Astrocyte of the spinal cord (primary cell): Measurements from ENCODE around the gene FKBP15.
"Not testable (repeated sequence)": the region's sequence is repeated elsewhere in the genome, so short reads cannot be mapped to it uniquely, and the experiment has no call there.

Experiments
- DNase-seq: peaks from one replicate; pipeline ENCODE4 v3.0.0; 2011; ENCODE audit warnings: low read depth, low spot score
- H3K4me3 ChIP-seq: 2 replicates; pipeline ENCODE4 v1.5.1; 2011; ENCODE audit warnings: low read depth, mild to moderate bottlenecking, low read length, moderate library complexity
- in situ Hi-C: cut with HindIII; loops from 2 replicates; pipeline ENCODE4 v1.10.0; 2017; ENCODE audit warnings: low sequenced_read_pairs
- TF ChIP-seq, protein P1 (sequence below): IDR thresholded peaks from 2 replicates; pipeline ENCODE4 v1.5.1; 2012; ENCODE audit warnings: low read depth, mild to moderate bottlenecking, low read length, inconsistent platforms

The FKBP15 gene

GRCh38 chr9:113261917-113262671 lies 41.0 kb upstream of the FKBP15 start:
- in situ Hi-C loops, result no loop called here
- DNase-seq, result peak; percentile 3
- TF ChIP-seq, protein P1, sequence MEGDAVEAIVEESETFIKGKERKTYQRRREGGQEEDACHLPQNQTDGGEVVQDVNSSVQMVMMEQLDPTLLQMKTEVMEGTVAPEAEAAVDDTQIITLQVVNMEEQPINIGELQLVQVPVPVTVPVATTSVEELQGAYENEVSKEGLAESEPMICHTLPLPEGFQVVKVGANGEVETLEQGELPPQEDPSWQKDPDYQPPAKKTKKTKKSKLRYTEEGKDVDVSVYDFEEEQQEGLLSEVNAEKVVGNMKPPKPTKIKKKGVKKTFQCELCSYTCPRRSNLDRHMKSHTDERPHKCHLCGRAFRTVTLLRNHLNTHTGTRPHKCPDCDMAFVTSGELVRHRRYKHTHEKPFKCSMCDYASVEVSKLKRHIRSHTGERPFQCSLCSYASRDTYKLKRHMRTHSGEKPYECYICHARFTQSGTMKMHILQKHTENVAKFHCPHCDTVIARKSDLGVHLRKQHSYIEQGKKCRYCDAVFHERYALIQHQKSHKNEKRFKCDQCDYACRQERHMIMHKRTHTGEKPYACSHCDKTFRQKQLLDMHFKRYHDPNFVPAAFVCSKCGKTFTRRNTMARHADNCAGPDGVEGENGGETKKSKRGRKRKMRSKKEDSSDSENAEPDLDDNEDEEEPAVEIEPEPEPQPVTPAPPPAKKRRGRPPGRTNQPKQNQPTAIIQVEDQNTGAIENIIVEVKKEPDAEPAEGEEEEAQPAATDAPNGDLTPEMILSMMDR, result no peak
- H3K4me3 ChIP-seq, result no peak overlapping the region

DNA sequence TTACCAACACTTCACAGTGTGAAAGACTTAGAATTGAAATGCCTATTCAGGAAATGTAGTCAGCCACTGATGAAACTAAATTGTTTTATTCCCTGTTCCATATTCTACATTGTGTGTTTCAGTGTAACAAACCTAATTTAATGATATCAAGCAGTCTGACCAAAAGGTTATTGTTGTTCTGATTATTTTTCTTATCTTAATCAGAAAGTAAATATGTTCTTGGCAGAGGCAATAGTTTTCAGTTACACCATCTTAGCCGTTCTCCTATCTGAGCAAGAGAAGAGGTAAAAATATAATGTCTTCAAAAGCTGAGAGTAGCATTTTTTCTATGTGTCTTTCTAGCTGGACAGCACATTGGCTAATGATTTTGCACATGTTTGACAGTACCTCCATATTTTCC lies 37.2 kb upstream of the FKBP15 start:
- TF ChIP-seq, protein P1, result no peak
- no peak overlapping the region for H3K4me3 ChIP-seq
- DNase-seq, result no peak
- in situ Hi-C loops, result no loop called here

DNA sequence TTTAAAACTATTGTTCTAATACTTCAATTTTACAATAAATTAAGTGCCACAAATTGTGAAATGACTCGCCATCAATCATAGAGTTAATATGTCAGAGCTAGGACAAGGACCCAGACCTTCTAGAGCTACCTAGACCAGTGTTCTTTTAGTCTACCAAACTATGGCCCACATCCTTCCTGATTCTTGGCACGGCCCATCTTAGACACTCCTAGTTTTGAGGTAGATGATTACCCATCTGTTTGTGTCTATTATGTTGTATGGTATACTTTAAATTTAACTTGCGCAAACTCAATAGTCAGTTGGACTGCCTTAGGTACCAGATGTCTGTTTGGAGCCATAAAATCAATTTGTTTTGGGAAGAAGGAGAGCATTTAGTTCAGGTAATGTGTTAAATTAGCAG lies 36.8 kb upstream of the FKBP15 start:
- no peak overlapping the region for H3K4me3 ChIP-seq
- TF ChIP-seq, protein P1, result no peak
- in situ Hi-C loops, result no loop called here
- DNase-seq, result no peak

- in situ Hi-C loops, result no loop called here
Observed at GRCh38 chr9:113255438-113255837, 34.4 kb upstream of the FKBP15 start.

DNA sequence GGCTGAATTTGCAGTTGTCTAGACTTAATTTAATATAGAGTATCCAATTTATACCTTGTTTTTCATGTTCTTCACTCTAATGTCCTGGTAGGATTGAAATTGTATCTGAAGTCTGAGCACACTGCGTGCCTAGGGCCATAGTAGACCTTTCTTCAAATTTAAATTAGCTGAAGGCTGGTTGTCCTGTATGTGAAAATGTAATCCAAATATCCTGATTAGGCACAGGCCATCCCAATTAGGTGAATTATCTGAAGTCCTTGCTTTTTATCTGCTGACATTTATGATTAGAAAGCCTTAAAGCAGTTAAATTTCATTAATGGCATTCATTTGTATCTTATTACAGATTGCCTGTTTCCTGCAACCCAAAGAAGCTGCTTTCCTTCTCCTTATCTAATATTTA lies 33.9 kb upstream of the FKBP15 start:
- no peak overlapping the region for H3K4me3 ChIP-seq
- DNase-seq, result no peak
- in situ Hi-C loops, result no loop called here
- TF ChIP-seq, protein P1, result no peak

More at GRCh38 chr9:113255438-113255837, 34.4 kb upstream of the FKBP15 start:
- no peak overlapping the region for H3K4me3 ChIP-seq
- TF ChIP-seq, protein P1, result no peak
- DNase-seq, result no peak

DNA sequence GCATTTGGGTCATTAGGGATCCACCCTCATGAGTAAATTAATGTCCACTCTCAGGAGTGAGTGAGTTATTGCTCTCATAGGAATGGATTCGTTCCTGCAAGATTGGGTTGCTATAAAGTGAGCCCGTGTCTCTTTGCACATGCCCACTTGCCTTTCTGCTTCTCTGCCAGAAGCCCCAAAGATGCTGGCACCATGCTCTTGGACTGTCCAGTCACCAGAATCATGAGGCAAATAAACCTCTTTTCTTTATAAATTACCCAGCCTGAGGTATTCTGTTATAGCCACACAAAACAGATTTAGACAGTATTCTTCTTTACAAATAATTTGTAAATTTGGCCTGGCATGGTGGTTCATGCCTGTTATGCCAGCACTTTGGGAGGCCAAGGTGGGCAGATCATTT lies 29.7 kb upstream of the FKBP15 start:
- H3K4me3 ChIP-seq, result no peak overlapping the region
- in situ Hi-C loops, result no loop called here
- TF ChIP-seq, protein P1, result no peak
- DNase-seq, result no peak

DNA sequence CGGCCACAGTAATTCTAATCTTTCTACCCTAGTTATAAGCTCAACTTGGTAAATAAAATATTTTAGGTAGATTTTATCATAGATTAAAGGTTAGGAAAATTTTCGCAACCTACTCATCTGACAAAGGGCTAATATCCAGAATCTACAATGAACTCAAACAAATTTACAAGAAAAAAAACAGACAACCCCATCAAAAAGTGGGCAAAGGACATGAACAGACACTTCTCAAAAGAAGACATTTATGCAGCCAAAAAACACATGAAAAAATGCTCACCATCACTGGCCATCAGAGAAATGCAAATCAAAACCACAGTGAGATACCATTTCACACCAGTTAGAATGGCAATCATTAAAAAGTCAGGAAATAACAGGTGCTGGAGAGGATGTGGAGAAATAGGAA lies 28.6 kb upstream of the FKBP15 start:
- H3K4me3 ChIP-seq, DNase-seq, in situ Hi-C loops: not testable (repeated sequence)
